NCI-H226 (cell line): Measurements from ENCODE around the gene CEP57.
"Not testable (repeated sequence)": the region's sequence is repeated elsewhere in the genome, so short reads cannot be mapped to it uniquely, and the experiment has no call there.

ENCODE experiments used
- DNase-seq: peaks from one replicate; pipeline ENCODE4 v3.0.0-alpha.2; 2015

The CEP57 gene

GRCh38 chr11:95863486-95864140 lies 73.3 kb downstream of the CEP57 start:
- peak; percentile 10 for DNase-seq

GRCh38 chr11:95867105-95867504 lies 76.8 kb downstream of the CEP57 start:
- no peak for DNase-seq

GRCh38 chr11:95870877-95871276 lies 80.6 kb downstream of the CEP57 start:
- not testable (repeated sequence) for DNase-seq

GRCh38 chr11:95877291-95877690 lies 87.0 kb downstream of the CEP57 start:
- peak; percentile 85 for DNase-seq
